KMS-11 (cell line): ENCODE measurements around the gene APOBEC4.

Source experiments
- H2AFZ ChIP-seq: fragments of 200-600 bp; sonication (generic); 2 replicates; pipeline ENCODE4 v1.6.1; 2016; ENCODE audit warnings: antibody characterized with exemption, mixed run types, low read depth
- H3K27ac ChIP-seq: fragments of 200-600 bp; sonication (generic); 2 replicates; pipeline ENCODE4 v1.6.1; 2016; ENCODE audit warnings: mild to moderate bottlenecking, mixed run types
- H3K27me3 ChIP-seq: fragments of 200-600 bp; sonication (generic); 2 replicates; pipeline ENCODE4 v1.6.1; 2017; ENCODE audit warnings: mild to moderate bottlenecking, low read depth, mixed run types, moderate library complexity; ENCODE audit not compliant: insufficient read depth
- H3K36me3 ChIP-seq: fragments of 200-600 bp; sonication (generic); 2 replicates; pipeline ENCODE4 v1.6.1; 2017; ENCODE audit warnings: mild to moderate bottlenecking, mixed run types; ENCODE audit not compliant: insufficient read depth
- H3K4me1 ChIP-seq: fragments of 200-600 bp; sonication (generic); 2 replicates; pipeline ENCODE4 v1.6.1; 2016; ENCODE audit warnings: mild to moderate bottlenecking, low read depth, mixed run types; ENCODE audit not compliant: poor library complexity, severe bottlenecking
- H3K4me2 ChIP-seq: fragments of 200-600 bp; sonication (generic); 2 replicates; pipeline ENCODE4 v1.7.0; 2016; ENCODE audit warnings: mild to moderate bottlenecking, mixed run types
- H3K4me3 ChIP-seq: fragments of 200-600 bp; sonication (generic); IDR thresholded peaks from 2 replicates; pipeline ENCODE4 v1.6.1; 2017; ENCODE audit warnings: low read depth, low read length, mixed read lengths; ENCODE audit not compliant: insufficient read depth
- H3K79me2 ChIP-seq: fragments of 200-600 bp; sonication (generic); 2 replicates; pipeline ENCODE4 v1.6.1; 2016; ENCODE audit warnings: low read depth, mixed run types; ENCODE audit not compliant: insufficient read depth
- H3K9ac ChIP-seq: fragments of 200-600 bp; sonication (generic); 2 replicates; pipeline ENCODE4 v1.6.1; 2016; ENCODE audit warnings: mild to moderate bottlenecking, mixed run types
- H4K20me1 ChIP-seq: fragments of 200-600 bp; sonication (generic); 2 replicates; pipeline ENCODE4 v1.6.1; 2016; ENCODE audit warnings: mild to moderate bottlenecking, mixed run types; ENCODE audit not compliant: insufficient read depth
- CTCF ChIP-seq: fragments of 200-600 bp; sonication (generic); conservative IDR thresholded peaks from 2 replicates; pipeline ENCODE4 v1.6.1; 2017; ENCODE audit warnings: low read depth, mild to moderate bottlenecking, antibody characterized with exemption, low read length, moderate library complexity, mixed read lengths

Gene APOBEC4

GRCh38 chr1:183636334-183636682 is 16.8 kb downstream of the APOBEC4 start:
- peak overlapping the region; percentile 97 for H3K4me3 ChIP-seq
- H4K20me1 ChIP-seq, result no peaks in the 10 kb centered on the region
- H3K27ac ChIP-seq, result no peak overlapping the region
- H3K79me2 ChIP-seq, result peaks cover 40% of the 10 kb centered on the region
- peak overlapping the region; percentile 17; the same call in 1 of the 2 replicates for H3K9ac ChIP-seq
- H3K27me3 ChIP-seq, result no peaks in the 10 kb centered on the region
- H3K4me2 ChIP-seq, result peak overlapping the region; percentile 90
- TF ChIP-seq CTCF, result no peak
- H3K4me1 ChIP-seq, result peaks cover 39% of the 10 kb centered on the region
- peak overlapping the region; percentile 96 for H2AFZ ChIP-seq
- no peaks in the 10 kb centered on the region; the same call in 1 of the 2 replicates for H3K36me3 ChIP-seq

GRCh38 chr1:183635606-183636333 is 17.3 kb downstream of the APOBEC4 start, which contains the start of gene ARPC5:
Gene ARPC5, minus strand, starts transcription at chr1:183635783. Its CDS starts 124 bp downstream, at chr1:183635659.
- no peak for TF ChIP-seq CTCF
- peak within 1 kb of the TSS; percentile 34 for H3K27ac ChIP-seq

GRCh38 chr1:183635099-183635605 is 18.0 kb downstream of the APOBEC4 start:
- peaks cover 7% of the 10 kb centered on the region; the same call in 1 of the 2 replicates for H3K36me3 ChIP-seq
- H2AFZ ChIP-seq, result peak overlapping the region; percentile 96
- H3K27me3 ChIP-seq, result no peaks in the 10 kb centered on the region
- peak overlapping the region; percentile 35 for H3K4me3 ChIP-seq
- no peaks in the 10 kb centered on the region for H4K20me1 ChIP-seq
- H3K79me2 ChIP-seq, result peaks cover 51% of the 10 kb centered on the region
- peaks cover 43% of the 10 kb centered on the region for H3K4me1 ChIP-seq
- H3K4me2 ChIP-seq, result peak overlapping the region; percentile 88
- TF ChIP-seq CTCF, result no peak
- H3K27ac ChIP-seq, result peak overlapping the region; percentile 34
- H3K9ac ChIP-seq, result peak overlapping the region; percentile 62

More at GRCh38 chr1:183635606-183636333, 17.3 kb downstream of the APOBEC4 start, which contains the start of gene ARPC5:
- Histone ChIP-seq H2AFZ (peak within 1 kb of the TSS; percentile 96), H4K20me1 (no peaks in the 10 kb centered on the region), H3K4me1 (peaks cover 43% of the 10 kb centered on the region), H3K27me3 (no peaks in the 10 kb centered on the region), H3K4me3 (peak within 1 kb of the TSS; percentile 97), H3K4me2 (peak within 1 kb of the TSS; percentile 90), H3K79me2 (peaks cover 46% of the 10 kb centered on the region), H3K9ac (peak within 1 kb of the TSS; percentile 62), H3K36me3 (peaks cover under 1% of the 10 kb centered on the region; the same call in 1 of the 2 replicates)

- Histone ChIP-seq H3K27ac (peak overlapping the region; percentile 34), H2AFZ (peak overlapping the region; percentile 96), H4K20me1 (no peaks in the 10 kb centered on the region), H3K79me2 (peaks cover 51% of the 10 kb centered on the region), H3K9ac (peak overlapping the region; percentile 62), H3K4me1 (peaks cover 43% of the 10 kb centered on the region), H3K4me2 (peak overlapping the region; percentile 88), H3K36me3 (peaks cover 9% of the 10 kb centered on the region; the same call in 1 of the 2 replicates), H3K4me3 (peak overlapping the region; percentile 35), H3K27me3 (no peaks in the 10 kb centered on the region)
- no peak for TF ChIP-seq CTCF
These were observed 18.6 kb downstream of the APOBEC4 start for GRCh38 chr1:183634429-183635065.
